AML-193 (cell line): Measurements from ENCODE around the gene INHBB.

Experiments used
- DNase-seq, 2 experiments: peaks; one replicate each; lab custom pipeline; 2025; lab: John Stamatoyannopoulos, UW

The INHBB gene

DNA sequence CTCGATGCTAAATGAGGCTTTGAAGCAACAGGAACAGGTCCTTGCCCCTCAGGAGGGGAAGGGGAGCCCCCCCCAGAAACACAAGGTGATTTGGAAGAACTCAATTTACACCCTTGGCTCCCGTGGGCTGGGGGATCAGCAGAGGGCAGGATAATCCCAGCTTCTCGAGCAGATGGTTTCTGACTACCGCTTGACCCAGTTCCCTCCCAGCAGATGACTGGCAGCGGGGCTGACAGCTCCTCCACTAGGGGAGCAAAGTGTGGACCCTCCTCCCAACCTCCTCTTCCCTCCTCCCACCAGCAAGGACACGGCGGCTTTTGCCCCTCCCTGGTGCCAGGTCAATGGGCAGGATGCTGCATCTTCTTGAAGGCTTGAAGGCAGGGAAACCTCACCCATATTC lies 3.5 kb upstream of the INHBB start:
- DNase-seq: no peak

DNA sequence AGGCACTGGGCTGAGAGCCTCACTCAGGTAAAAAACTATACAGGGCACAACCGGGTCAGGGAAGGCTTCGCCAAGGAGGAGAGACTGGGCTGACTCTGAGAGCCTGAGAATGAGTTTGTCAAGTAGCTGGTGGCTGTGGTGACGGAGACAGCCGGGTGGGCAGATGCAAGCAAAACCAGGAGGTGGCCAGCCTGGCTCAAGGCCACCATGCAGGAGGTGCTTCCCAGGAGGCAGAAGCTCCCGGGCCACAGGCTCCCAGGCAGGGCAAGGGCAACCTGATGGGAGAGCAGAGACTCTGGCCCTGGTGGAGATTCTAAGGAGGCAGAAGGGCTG lies 2.9 kb upstream of the INHBB start:
- no peak for DNase-seq

DNA sequence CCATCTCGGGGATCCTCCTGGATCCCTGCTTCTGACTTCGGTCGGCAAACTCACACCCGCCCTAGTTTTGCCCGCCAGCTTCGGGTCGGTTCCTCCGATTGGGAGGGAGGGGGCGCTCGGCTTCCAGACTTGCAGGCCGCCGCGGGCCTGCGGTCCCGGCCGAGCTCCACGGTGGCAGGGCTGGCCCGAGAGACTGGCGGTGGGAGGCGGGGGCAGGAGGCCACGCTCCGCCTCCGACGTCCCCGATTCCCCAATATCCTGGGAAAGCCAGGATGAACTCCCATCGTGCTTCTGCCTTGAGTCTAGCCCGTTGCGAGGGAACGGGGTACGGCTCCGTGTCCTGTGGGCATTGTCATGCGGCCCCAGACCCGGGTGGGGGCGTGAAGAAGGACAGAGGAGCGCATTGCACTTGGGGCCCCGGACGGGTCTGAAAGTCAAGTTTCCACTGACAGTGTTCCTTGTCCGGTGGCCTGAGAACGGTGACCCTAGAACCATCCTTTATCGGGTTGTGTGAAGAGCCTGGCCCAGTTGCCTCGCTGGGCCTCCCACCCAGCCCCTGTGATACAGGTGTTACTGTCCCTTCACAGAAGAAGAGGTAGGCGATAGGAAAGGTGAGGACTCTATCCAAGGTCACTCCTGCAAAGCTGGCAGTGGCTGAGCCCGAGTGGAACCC lies 2.4 kb upstream of the INHBB start:
- DNase-seq: no peak

DNA sequence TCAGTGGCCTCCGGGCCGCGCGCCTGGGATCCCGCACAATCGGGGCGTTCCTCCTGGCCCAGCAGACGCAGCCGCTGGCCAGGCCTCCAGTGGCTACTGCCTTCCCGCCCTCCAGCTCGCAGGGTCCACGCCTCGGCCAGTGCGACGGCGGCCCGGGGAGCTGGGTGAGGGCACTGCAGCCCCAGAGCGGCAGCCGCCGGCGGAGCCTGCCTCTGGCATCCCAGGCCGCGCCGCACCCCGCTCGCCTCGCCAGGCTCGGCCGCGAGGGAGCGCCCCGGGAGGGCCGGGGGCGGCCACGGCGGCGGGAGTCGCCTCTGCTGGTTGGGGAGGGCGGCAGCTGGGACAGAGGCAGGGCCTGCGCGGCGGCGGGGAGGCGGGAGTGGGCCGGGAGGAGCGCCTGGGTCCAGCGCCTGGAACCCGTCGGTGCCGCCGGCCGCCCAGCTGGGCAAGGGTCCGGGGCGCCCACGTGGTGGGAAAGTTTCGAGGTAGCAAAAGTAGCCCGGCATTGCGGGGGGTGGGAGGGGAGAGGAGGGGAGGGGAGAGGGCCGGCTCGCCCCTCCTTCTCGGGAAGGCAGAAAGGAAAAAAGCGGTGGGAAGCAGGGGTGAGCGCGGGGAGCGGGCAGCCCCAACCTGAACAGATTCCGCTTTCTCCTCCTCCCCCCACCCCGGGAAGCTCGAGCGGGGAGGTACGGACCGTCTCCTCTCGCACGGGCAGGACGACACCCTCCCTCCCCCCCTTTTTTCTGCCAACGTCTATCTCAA lies 1.5 kb upstream of the INHBB start:
- no peak for DNase-seq

DNA sequence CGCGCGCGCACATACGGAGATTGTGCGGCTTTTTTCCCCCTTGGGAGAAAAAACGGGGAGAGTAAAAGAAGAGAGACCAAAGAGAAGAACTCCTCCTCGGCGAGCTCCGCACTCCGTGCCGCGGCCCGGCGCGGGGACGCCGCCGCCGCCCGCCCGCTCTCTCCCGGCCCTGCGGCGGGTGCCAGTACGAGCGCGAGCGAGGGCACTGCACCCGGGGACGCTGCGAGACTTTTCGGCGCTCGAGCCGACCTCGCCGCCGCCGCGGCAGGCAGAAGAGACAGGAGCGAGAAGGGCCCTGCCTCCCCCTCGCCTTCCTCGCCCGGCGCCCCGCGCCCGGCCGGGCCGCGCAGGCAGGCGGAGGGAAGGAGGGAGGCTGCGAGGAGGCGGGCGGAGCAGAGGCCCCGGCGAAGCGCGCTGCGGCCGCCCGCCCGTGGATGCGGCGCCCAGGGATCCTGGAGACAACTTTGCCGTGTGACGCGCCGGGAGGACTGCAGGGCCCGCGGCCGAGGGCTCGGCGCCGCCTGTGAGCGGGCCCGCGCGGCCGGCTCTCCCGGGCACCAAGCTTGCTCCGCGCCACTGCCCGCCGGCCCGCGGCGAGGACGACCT lies 857 bp upstream of the INHBB start:
- DNase-seq: no peak

DNA sequence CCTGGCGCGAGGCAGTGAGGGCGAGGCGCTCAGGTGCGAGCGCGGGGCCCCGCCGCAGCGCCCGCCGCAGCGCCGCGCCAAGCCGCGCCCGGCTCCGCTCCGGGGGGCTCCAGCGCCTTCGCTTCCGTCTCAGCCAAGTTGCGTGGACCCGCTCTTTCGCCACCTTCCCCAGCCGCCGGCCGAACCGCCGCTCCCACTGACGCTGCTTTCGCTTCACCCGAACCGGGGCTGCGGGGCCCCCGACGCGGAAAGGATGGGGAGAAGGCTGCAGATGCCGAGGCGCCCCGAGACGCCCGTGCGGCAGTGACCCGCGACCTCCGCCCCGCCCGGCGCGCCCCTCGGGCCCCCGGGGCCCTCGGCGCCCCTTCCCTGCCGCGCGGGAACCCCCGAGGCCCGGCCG lies 328 bp upstream of the INHBB start:
- DNase-seq: no peak

DNA sequence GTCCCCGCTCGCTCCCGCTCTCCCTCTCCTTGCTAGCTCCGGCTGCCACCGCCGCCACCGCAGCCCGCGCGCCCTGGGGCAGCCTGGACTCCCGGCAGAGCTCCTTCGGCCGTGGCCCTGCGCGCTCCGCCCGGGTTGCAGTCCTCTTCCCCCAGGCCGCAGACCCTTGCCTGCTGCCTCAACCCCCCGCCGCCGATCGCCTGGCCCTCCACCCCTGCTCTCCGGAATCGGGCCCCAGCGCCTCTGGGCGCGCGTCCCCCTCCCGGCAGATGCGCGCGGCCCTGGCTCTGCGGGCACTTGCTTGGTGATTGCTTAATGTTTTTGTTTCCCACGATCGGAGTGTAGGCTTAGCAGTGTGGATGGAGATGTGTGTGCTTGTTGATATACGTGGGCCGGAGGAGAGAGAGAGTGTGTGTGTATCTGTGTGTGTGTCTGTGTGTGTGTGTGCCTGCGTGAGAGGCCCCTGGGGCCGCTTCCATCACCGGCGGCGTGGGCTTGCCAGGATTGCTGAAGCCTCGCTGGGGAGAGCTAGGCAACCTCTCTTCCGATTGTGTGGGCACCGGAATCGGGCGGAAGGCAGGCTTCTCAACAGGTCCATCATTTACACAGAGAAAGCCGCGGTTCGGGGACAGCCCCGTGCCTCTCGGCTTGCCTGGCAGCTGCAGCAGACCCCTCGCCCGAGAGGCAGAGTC lies 877 bp downstream of the INHBB start:
- DNase-seq: no peak

DNA sequence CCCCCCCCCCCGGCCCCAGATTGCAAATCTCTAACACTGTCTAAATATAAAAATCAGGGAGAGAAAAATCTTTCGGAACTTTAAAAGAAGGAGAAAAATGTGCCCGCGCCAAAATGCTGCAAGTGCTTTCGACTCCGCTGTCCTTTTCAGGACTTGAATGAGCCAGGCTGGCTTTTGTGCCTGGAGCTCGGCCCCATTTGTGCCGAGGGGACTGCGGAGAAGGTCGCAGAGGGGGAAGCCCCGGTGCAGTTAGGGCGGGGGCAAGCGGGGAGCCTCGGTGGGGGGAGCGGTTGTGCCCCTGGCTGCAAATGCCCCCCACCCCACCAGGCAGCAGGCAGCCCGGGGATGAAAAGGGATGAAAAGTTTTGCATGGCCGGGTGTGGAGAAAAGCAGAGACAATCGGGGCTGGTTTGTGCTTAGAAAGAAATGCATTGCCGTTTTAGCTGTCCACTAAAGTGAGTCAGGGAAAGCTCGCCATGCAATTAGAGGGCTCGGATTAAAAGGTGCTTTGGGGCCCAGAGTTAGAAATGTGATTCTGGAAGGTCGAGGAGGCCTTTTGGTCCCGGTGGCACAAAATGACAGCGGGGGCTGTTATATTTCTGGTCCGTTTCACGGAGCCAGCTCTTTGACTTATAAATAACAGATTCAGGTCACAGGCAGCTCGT lies 1.6 kb downstream of the INHBB start:
- DNase-seq: no peak

DNA sequence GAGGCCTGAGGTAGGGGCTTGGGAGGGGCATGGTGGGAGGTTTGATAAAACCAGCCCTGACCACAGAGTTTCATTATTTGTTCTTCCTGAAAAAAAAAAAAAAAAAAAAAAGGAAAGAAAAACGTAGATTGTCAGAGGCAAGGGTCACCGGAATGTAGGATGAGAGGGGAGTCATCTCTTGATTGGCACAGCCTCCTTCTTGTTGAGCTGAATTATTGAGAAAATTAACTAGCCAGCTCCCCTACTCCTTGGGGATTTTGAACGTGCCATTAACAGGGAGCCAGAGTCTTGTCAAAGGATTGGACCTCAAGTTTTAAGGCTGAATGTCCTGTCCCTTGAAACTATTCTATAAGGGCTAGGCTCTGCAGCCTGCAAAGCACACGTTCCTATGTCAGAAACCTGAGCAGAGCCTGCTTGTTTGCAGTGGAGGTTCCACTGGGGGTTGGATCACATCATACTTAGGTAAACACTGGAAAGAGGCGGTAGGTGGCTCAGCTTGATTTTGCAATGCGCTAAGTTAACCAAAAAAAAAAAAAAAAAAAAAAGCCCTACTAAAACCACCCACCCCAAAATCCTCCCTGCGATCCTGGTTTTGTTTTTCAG lies 2.3 kb downstream of the INHBB start:
- no peak for DNase-seq

DNA sequence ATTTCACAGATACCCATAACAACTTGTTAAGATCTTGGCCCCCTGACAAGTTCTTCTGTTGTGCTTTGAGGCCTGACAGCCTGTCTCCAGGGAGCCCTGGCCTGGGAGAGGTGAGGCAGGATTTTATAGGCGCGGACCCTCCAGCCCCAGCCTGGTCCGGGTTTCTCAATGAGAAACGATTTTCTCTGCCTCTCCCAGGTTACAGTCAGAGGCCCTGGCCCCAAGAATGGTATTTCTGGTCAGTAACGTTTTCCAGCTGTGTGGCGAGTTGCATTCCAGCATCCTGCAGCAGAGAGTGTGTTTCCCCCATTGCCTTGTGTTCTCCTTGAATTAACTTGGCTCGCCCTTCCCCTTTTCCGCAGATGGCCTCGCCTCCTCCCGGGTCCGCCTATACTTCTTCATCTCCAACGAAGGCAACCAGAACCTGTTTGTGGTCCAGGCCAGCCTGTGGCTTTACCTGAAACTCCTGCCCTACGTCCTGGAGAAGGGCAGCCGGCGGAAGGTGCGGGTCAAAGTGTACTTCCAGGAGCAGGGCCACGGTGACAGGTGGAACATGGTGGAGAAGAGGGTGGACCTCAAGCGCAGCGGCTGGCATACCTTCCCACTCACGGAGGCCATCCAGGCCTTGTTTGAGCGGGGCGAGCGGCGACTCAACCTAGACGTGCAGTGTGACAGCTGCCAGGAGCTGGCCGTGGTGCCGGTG lies 3.0 kb downstream of the INHBB start:
- no peak for DNase-seq

DNA sequence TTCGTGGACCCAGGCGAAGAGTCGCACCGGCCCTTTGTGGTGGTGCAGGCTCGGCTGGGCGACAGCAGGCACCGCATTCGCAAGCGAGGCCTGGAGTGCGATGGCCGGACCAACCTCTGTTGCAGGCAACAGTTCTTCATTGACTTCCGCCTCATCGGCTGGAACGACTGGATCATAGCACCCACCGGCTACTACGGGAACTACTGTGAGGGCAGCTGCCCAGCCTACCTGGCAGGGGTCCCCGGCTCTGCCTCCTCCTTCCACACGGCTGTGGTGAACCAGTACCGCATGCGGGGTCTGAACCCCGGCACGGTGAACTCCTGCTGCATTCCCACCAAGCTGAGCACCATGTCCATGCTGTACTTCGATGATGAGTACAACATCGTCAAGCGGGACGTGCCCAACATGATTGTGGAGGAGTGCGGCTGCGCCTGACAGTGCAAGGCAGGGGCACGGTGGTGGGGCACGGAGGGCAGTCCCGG lies 3.5 kb downstream of the INHBB start:
- DNase-seq: no peak

DNA sequence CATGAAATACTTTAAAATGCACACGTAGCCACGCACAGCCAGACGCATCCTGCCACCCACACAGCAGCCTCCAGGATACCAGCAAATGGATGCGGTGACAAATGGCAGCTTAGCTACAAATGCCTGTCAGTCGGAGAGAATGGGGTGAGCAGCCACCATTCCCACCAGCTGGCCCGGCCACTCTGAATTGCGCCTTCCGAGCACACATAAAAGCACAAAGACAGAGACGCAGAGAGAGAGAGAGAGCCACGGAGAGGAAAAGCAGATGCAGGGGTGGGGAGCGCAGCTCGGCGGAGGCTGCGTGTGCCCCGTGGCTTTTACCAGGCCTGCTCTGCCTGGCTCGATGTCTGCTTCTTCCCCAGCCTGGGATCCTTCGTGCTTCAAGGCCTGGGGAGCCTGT lies 4.1 kb downstream of the INHBB start:
- DNase-seq: no peak

DNA sequence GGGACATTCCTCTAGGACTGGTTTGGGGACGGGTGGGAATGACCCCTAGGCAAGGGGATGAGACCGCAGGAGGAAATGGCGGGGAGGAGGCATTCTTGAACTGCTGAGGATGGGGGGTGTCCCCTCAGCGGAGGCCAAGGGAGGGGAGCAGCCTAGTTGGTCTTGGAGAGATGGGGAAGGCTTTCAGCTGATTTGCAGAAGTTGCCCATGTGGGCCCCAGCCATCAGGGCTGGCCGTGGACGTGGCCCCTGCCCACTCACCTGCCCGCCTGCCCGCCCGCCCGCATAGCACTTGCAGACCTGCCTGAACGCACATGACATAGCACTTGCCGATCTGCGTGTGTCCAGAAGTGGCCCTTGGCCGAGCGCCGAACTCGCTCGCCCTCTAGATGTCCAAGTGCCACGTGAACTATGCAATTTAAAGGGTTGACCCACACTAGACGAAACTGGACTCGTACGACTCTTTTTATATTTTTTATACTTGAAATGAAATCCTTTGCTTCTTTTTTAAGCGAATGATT lies 4.9 kb downstream of the INHBB start:
- no peak for DNase-seq

DNA sequence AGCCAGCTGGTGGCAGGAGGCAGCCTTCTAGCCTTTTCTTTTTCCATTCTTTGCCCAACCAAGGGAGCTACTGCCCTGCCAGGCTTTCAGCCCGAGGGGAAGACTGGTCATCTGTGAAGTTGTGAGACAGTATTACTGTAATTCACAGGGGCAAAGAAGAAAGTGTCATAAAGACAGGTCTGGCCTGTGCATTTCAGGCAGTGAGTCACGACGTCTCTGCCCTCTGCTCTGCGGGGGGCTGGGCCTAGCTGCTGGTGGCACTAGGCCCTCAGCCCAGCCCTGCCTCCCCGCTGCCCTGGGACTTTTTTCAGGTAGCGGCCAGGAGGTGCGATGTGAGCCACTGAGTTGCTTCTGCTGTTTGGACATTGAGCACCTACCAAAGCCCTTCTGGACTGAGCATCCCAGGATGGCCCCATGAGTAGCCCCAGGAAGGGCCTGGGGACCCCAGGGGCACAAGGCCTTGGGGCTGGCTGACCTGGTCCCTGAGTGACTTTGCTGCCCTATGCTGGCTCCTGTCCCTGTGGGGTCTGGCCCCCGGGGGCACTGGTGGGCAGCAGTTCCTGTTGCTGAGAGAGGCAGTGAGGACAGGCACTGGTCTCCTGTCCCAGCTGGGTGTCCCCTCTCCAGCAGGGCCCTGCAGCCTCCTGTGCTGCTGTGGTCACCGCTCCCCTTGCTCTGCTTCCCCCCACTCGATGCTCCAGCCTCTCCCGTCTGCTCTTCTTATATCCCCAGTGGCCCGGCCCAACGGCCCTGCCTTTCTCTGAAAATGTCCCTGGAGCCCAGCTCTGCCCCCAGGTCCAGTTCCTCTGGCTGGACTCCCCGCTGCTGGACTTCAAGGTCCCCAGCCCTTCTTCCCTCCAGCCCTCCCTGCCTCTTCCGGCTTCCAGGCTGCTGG lies 7.0 kb downstream of the INHBB start:
- no peak for DNase-seq

DNA sequence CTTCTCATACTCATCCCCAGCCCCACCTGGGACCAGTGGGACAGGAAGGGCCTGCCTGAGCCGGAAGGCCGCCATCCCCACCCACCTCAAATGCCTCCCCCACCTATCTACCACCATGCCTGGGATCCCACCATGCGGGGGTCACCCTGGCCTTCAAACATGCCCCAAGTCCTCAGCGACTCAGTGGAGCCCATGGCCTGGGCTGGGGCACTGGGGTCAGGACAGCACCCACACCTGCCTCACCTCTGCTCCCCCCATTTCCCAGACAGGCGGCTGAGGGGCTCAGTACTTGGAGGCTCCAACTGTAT lies 7.6 kb downstream of the INHBB start:
- DNase-seq: no peak

DNA sequence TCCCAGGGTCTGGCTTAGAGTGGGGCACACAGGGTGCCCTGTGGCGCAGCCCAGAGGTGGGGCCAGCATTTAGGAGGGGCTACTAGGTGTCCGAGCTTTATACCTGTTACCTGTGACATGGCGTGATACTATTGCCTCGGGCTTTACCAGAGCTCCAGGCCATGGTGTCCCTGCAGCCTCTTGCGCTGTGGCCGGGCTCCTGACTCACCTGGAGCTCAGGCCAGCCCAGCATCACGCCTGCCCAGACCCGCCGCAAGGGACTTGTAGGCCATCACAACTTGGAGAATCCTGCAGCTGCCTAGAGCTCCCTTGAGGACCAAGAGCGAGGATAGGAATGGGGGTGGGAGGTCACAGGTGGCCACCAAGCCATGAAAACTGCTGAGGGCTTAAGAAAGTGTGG lies 8.0 kb downstream of the INHBB start:
- no peak for DNase-seq

DNA sequence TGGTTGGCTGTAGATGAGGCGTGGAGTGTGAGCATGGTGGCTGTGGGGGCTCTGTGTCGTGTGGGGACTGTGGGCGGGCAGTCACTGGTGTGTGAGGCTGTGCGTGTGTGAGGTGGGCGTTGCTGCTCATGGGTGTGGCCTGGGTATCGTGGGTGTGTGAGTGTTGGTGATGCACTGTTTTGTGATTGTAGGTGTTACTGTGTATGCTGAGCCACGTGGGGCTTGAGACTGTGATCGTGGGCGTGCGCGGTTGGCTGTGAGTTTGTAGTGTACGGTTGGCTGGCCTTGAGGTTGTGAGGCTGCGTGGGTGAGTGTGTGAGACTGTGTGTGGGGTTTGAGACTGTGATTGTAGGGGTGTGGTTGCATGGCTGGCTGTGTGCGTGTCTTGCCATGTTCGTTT lies 8.5 kb downstream of the INHBB start:
- no peak for DNase-seq

DNA sequence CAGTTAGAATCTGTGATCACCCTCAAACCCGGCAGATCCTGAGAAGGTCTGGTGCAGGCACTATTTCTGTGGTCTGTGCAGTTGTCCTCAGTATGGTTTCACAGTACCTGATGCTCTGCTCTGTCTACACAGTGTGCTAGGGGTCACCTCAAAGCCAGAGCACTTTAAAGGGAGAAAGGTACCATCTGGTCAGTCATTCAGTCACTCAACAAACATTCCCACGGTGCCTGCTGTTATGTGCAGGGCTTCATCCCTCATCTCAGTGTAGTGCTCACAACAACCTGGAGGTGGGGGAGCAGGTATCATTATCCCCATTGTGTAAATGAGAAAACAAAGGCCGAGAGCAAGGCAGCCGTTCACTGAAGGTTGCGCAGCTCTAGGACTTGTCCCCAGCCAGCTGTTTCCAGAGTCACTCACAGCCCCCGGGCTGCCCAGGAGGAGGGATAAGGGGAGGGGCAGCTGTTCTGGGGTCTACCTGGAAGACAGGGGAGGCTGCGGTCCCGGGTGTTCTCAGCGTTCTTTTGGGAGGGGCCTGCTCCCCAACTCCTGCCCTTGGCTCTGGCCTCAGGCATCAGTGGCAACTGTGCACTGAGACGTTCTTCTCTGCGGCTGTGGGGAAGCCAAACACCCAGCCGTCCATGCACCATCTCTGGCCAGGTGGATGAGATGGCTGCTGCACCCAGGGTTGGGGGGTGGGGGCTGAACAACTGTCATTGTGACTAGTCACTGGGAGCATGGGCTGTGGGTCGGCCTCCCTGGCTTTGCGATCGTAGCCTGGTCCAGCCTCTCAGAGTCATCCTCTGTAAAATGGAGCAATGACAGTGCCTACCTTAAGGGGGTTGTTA lies 9.2 kb downstream of the INHBB start:
- no peak for DNase-seq

DNA sequence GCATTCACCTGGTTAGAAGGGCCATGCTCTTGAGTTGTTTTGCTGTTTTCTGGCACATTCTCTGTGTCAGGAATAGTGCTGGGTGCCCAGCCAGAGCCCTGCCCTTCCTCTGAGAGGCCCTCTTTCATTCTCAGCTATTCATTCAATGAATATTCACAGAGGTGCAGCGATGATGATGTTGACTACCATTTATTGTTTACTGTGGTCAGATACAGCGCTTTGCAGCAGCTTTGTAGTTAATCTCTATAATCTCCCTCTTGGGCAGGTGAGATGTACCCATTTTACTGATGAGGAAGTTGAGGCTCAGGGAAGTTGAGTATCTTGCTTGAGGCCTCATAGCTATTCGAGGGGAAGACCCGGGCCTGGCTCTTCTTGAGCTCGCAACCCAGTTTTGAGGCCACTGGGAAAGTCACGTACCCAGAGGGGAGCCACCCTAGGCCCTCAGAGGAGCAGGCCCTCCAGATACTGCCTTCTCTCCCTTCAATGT lies 9.9 kb downstream of the INHBB start:
- DNase-seq: no peak
